Neutrophil (primary cell): ENCODE measurements around the gene LIMS2.
A peak's percentile ranks its signal among the peaks of the same experiment; 100 is the strongest.

ENCODE experiments used
- H3K27ac ChIP-seq: fragments of 200-600 bp; sonication (generic); 2 replicates; pipeline ENCODE4 v1.5.1; 2016; ENCODE audit warnings: mild to moderate bottlenecking, moderate library complexity
- H3K27me3 ChIP-seq: fragments of 200-600 bp; sonication (generic); 2 replicates; pipeline ENCODE4 v1.6.0; 2016; ENCODE audit warnings: mild to moderate bottlenecking
- H3K36me3 ChIP-seq: fragments of 200-600 bp; sonication (generic); 2 replicates; pipeline ENCODE4 v1.5.1; 2017
- H3K4me1 ChIP-seq, 2 experiments: fragments of 200-600 bp in 1 of 2; sonication (generic) in 1 of 2; 1 replicate in 1 of 2; 2 replicates in 1 of 2; pipeline versions ENCODE4 v1.5.1 to v1.6.1; 2013 to 2016; ENCODE audit warnings: low read depth in 1 of 2, low read length in 1 of 2, mild to moderate bottlenecking in 1 of 2, moderate library complexity in 1 of 2; ENCODE audit not compliant: control insufficient read depth in 1 of 2, insufficient read depth in 1 of 2
- H3K4me3 ChIP-seq, 2 experiments: fragments of 200-600 bp in 1 of 2; sonication (generic) in 1 of 2; 1 replicate in 1 of 2; 2 replicates in 1 of 2; pipeline ENCODE4 v1.5.1; 2013 to 2016; ENCODE audit warnings: low read depth in 1 of 2, low read length in 1 of 2, mild to moderate bottlenecking in 1 of 2, moderate library complexity in 1 of 2
- H3K9me3 ChIP-seq: fragments of 200-600 bp; sonication (generic); 2 replicates; pipeline ENCODE4 v1.5.1; 2016
- TF ChIP-seq, protein P1 (sequence below): fragments of 200-600 bp; sonication (generic); IDR thresholded peaks from 2 replicates; pipeline ENCODE4 v1.5.1; 2016; ENCODE audit warnings: antibody characterized with exemption

Gene LIMS2

GRCh38 chr2:127702395-127703009 lies 27.2 kb upstream of the LIMS2 start:
- Histone ChIP-seq H3K27me3 (no peaks in the 10 kb centered on the region), H3K4me1 (peaks cover 28 to 30% of the 10 kb centered on the region in 2 experiments), H3K9me3 (no peaks in the 10 kb centered on the region), H3K27ac (peak overlapping the region; percentile 97), H3K4me3 (peak overlapping the region; percentile 61 to 84), H3K36me3 (peaks cover 22% of the 10 kb centered on the region)
- TF ChIP-seq, protein P1, sequence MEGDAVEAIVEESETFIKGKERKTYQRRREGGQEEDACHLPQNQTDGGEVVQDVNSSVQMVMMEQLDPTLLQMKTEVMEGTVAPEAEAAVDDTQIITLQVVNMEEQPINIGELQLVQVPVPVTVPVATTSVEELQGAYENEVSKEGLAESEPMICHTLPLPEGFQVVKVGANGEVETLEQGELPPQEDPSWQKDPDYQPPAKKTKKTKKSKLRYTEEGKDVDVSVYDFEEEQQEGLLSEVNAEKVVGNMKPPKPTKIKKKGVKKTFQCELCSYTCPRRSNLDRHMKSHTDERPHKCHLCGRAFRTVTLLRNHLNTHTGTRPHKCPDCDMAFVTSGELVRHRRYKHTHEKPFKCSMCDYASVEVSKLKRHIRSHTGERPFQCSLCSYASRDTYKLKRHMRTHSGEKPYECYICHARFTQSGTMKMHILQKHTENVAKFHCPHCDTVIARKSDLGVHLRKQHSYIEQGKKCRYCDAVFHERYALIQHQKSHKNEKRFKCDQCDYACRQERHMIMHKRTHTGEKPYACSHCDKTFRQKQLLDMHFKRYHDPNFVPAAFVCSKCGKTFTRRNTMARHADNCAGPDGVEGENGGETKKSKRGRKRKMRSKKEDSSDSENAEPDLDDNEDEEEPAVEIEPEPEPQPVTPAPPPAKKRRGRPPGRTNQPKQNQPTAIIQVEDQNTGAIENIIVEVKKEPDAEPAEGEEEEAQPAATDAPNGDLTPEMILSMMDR, result no peak

DNA sequence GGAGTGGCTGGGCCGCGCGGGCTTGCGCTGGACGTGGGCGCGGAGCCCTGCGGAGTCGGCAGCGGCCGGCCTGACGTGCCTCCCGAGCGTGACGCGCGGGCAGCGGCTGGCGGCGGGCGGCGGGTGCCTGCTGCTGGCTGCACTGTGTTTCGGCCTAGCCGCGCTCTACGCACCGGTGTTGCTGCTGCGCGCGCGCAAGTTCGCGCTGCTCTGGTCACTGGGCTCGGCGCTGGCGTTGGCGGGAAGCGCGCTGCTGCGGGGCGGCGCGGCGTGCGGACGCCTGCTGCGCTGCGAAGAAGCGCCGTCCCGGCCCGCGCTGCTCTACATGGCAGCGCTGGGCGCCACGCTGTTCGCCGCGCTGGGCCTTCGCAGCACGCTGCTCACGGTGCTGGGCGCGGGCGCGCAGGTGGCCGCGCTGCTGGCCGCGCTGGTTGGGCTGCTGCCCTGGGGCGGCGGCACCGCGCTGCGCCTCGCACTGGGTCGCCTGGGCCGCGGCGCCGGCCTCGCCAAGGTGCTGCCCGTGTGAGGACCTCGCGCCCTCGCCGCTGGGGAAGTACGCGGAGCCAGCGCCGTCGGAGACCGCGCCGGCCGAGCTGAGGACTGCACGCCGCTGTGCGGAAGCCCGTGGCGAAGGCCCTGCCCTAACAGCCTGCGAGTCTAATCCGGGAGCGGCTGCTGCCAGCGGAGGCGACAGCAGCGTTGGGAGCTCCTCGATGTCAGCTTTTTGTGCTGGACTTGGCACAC lies 26.5 kb upstream of the LIMS2 start:
- Histone ChIP-seq H3K27me3 (no peaks in the 10 kb centered on the region), H3K4me3 (peak overlapping the region; percentile 61 to 84), H3K9me3 (no peaks in the 10 kb centered on the region), H3K27ac (peak overlapping the region; percentile 97), H3K4me1 (peaks cover 28 to 30% of the 10 kb centered on the region in 2 experiments), H3K36me3 (peaks cover 17% of the 10 kb centered on the region)
- TF ChIP-seq, protein P1, result peak; percentile 82

- no peaks in the 10 kb centered on the region for H3K9me3 ChIP-seq
- H3K27ac ChIP-seq, result peak within 1 kb of the TSS; percentile 97
- H3K36me3 ChIP-seq, result peaks cover 11% of the 10 kb centered on the region
- peak within 1 kb of the TSS; percentile 61 to 84 for H3K4me3 ChIP-seq
- TF ChIP-seq, protein P1, result no peak
- H3K27me3 ChIP-seq, result no peaks in the 10 kb centered on the region
- H3K4me1 ChIP-seq, result peaks cover 28 to 30% of the 10 kb centered on the region in 2 experiments
These were observed 25.9 kb upstream of the LIMS2 start, which contains the start of gene SFT2D3 for GRCh38 chr2:127701193-127701650. Gene SFT2D3 (plus strand): TSS chr2:127701497. CDS start chr2:127701529, 32 bp downstream.

GRCh38 chr2:127700527-127701192 lies 25.3 kb upstream of the LIMS2 start:
- TF ChIP-seq, protein P1, result no peak
- Histone ChIP-seq H3K27ac (peak overlapping the region; percentile 97), H3K27me3 (peaks cover 4% of the 10 kb centered on the region), H3K4me3 (peak overlapping the region; percentile 61 to 84), H3K36me3 (peaks cover 6% of the 10 kb centered on the region), H3K4me1 (peaks cover 28 to 30% of the 10 kb centered on the region in 2 experiments), H3K9me3 (no peaks in the 10 kb centered on the region)

- peaks cover 23 to 28% of the 10 kb centered on the region in 2 experiments for H3K4me1 ChIP-seq
- H3K4me3 ChIP-seq, result no peak overlapping the region
- TF ChIP-seq, protein P1, result no peak
- no peaks in the 10 kb centered on the region for H3K9me3 ChIP-seq
- H3K36me3 ChIP-seq, result no peaks in the 10 kb centered on the region
- no peak overlapping the region for H3K27ac ChIP-seq
- H3K27me3 ChIP-seq, result peaks cover 12% of the 10 kb centered on the region
These were observed 23.4 kb upstream of the LIMS2 start for GRCh38 chr2:127698553-127699355.
